Measurements from ENCODE around the gene LRCH4. TPM values are rescaled to one million over a fixed set of nuclear protein-coding genes. Genes with fewer than 3 reads are reported as not detected.

LRCH4 gene
- total and polyA plus RNA-seq, 2 of the 13 experiments (the other 11 are each of a cell fraction or from before 2014, with no cell fraction given) = 7.0 to 9.3 TPM

DNA sequence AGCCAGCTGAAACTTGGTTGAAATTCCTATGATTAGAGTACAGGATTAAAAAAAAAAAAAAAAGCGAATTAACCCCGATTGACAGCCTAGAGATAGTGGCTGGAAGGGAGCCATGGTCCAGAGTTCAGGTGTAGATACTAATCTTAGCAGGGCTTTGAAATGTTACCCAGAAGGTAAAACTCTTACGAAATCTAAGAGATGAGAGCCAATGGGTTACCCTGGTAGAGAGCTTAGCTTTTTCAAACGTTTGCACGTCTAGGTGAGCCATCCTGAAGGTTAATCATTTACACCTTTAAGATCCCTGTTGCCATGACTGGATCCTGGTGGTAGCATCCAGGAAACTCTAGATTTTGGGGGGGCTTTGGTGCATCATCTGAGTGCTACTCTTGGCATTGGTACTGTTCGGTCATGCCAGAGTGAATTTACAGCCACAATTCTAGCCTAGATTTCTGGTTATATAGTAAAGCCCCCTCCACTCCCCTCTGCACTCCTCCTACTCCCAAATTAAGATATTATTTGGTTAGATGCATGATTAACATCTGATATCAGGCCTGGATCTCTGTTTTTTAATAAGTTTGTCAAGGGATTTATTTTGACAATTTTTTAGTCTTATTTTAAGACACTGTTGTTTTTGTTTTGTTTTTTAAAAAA lies 45.7 kb downstream of the LRCH4 start (continued):
- TF ChIP-seq, protein P1, sequence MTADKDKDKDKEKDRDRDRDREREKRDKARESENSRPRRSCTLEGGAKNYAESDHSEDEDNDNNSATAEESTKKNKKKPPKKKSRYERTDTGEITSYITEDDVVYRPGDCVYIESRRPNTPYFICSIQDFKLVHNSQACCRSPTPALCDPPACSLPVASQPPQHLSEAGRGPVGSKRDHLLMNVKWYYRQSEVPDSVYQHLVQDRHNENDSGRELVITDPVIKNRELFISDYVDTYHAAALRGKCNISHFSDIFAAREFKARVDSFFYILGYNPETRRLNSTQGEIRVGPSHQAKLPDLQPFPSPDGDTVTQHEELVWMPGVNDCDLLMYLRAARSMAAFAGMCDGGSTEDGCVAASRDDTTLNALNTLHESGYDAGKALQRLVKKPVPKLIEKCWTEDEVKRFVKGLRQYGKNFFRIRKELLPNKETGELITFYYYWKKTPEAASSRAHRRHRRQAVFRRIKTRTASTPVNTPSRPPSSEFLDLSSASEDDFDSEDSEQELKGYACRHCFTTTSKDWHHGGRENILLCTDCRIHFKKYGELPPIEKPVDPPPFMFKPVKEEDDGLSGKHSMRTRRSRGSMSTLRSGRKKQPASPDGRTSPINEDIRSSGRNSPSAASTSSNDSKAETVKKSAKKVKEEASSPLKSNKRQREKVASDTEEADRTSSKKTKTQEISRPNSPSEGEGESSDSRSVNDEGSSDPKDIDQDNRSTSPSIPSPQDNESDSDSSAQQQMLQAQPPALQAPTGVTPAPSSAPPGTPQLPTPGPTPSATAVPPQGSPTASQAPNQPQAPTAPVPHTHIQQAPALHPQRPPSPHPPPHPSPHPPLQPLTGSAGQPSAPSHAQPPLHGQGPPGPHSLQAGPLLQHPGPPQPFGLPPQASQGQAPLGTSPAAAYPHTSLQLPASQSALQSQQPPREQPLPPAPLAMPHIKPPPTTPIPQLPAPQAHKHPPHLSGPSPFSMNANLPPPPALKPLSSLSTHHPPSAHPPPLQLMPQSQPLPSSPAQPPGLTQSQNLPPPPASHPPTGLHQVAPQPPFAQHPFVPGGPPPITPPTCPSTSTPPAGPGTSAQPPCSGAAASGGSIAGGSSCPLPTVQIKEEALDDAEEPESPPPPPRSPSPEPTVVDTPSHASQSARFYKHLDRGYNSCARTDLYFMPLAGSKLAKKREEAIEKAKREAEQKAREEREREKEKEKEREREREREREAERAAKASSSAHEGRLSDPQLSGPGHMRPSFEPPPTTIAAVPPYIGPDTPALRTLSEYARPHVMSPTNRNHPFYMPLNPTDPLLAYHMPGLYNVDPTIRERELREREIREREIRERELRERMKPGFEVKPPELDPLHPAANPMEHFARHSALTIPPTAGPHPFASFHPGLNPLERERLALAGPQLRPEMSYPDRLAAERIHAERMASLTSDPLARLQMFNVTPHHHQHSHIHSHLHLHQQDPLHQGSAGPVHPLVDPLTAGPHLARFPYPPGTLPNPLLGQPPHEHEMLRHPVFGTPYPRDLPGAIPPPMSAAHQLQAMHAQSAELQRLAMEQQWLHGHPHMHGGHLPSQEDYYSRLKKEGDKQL (CRISPR knock-in tag; IDR thresholded peaks at IDR 0.05; ENCODE audit: low read depth) = 0 out of 2 replicates have a peak, but pooled peaks have one; percentile 27
- TF ChIP-seq KDM5B (CRISPR knock-in tag; IDR thresholded peaks at IDR 0.05; ENCODE audit: borderline replicate concordance) = no peak
- TF ChIP-seq CREM (IDR thresholded peaks at IDR 0.05) = peak; percentile 86
- no peak for TF ChIP-seq CREM (CRISPR knock-in tag; IDR thresholded peaks at IDR 0.05)
- TF ChIP-seq ATF1 (CRISPR knock-in tag; IDR thresholded peaks at IDR 0.05) = peak; percentile 50; the same call in 1 of the 2 replicates
- 0 out of 2 replicates have a peak, but pooled peaks have one; percentile 37 for TF ChIP-seq HOXA5 (CRISPR knock-in tag; IDR thresholded peaks at IDR 0.05)
- TF ChIP-seq CCDC6 (CRISPR knock-in tag; IDR thresholded peaks at IDR 0.05) = 0 out of 2 replicates have a peak, but pooled peaks have one; percentile 46
- TF ChIP-seq ZNF670 (CRISPR knock-in tag; IDR thresholded peaks at IDR 0.05; ENCODE audit: borderline replicate concordance) = 0 out of 2 replicates have a peak, but pooled peaks have one; percentile 14
- TF ChIP-seq TGIF2 (CRISPR knock-in tag; IDR thresholded peaks at IDR 0.05) = no peak; the same call in 1 of the 2 replicates
- TF ChIP-seq, protein P2, sequence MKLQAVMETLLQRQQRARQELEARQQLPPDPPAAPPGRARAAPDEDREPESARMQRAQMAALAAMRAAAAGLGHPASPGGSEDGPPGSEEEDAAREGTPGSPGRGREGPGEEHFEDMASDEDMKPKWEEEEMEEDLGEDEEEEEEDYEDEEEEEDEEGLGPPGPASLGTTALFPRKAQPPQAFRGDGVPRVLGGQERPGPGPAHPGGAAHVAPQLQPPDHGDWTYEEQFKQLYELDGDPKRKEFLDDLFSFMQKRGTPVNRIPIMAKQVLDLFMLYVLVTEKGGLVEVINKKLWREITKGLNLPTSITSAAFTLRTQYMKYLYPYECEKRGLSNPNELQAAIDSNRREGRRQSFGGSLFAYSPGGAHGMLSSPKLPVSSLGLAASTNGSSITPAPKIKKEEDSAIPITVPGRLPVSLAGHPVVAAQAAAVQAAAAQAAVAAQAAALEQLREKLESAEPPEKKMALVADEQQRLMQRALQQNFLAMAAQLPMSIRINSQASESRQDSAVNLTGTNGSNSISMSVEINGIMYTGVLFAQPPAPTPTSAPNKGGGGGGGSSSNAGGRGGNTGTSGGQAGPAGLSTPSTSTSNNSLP (IDR thresholded peaks at IDR 0.05; ENCODE audit: low read depth, low read length) = peak; percentile 97
- TF ChIP-seq YEATS4 (CRISPR knock-in tag; IDR thresholded peaks at IDR 0.05; ENCODE audit: borderline replicate concordance) = 0 out of 2 replicates have a peak, but pooled peaks have one; percentile 26
- TF ChIP-seq, protein P3, sequence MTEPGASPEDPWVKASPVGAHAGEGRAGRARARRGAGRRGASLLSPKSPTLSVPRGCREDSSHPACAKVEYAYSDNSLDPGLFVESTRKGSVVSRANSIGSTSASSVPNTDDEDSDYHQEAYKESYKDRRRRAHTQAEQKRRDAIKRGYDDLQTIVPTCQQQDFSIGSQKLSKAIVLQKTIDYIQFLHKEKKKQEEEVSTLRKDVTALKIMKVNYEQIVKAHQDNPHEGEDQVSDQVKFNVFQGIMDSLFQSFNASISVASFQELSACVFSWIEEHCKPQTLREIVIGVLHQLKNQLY (CRISPR knock-in tag; IDR thresholded peaks at IDR 0.05) = peak; percentile 60; the same call in 1 of the 2 replicates
- TF ChIP-seq HOXA3 (CRISPR knock-in tag; IDR thresholded peaks at IDR 0.05) = 0 out of 2 replicates have a peak, but pooled peaks have one; percentile 17
- peak; percentile 72 for TF ChIP-seq ISL2 (CRISPR knock-in tag; IDR thresholded peaks at IDR 0.05)
- no peak for TF ChIP-seq ZMAT3 (CRISPR knock-in tag; conservative IDR thresholded peaks at IDR 0.05)
- no peak for TF ChIP-seq SOX6 (IDR thresholded peaks at IDR 0.05)
- TF ChIP-seq SOX6 (CRISPR knock-in tag; IDR thresholded peaks at IDR 0.05) = peak; percentile 57; the same call in 1 of the 2 replicates
- TF ChIP-seq BRD4 (CRISPR knock-in tag; IDR thresholded peaks at IDR 0.05) = no peak
- TF ChIP-seq, protein P4, sequence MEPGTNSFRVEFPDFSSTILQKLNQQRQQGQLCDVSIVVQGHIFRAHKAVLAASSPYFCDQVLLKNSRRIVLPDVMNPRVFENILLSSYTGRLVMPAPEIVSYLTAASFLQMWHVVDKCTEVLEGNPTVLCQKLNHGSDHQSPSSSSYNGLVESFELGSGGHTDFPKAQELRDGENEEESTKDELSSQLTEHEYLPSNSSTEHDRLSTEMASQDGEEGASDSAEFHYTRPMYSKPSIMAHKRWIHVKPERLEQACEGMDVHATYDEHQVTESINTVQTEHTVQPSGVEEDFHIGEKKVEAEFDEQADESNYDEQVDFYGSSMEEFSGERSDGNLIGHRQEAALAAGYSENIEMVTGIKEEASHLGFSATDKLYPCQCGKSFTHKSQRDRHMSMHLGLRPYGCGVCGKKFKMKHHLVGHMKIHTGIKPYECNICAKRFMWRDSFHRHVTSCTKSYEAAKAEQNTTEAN (CRISPR knock-in tag; conservative IDR thresholded peaks at IDR 0.05) = no peak; the same call in 1 of the 2 replicates
- TF ChIP-seq ZBTB21 (CRISPR knock-in tag; IDR thresholded peaks at IDR 0.05) = 0 out of 2 replicates have a peak, but pooled peaks have one; percentile 10
- TF ChIP-seq ZNF124 (CRISPR knock-in tag; IDR thresholded peaks at IDR 0.05) = 0 out of 2 replicates have a peak, but pooled peaks have one; percentile 59

Data from HepG2 (cell line).